RWPE1 (cell line): ENCODE data around the gene KDM5A.
"Not testable (repeated sequence)": the region's sequence is repeated elsewhere in the genome, so short reads cannot be mapped to it uniquely, and the experiment has no call there.

Experiments
- CTCF ChIA-PET: fragments of 350-600 bp; sonication (Branson Sonifier 250); formaldehyde crosslinking; extraction: SDS; loops from one replicate; lab custom pipeline; 2021; lab: Yijun Ruan, JAX
- POLR2A ChIA-PET: fragments of 400-600 bp; formaldehyde crosslinking; extraction: SDS; loops from one replicate; lab custom pipeline; 2020; ENCODE audit warnings: antibody characterized with exemption; ENCODE audit not compliant: low non-redundant PET; lab: Yijun Ruan, JAX
- DNase-seq: peaks from one replicate; pipeline ENCODE4 v3.0.0; 2012; ENCODE audit warnings: low spot score
- H3K27ac ChIP-seq: fragments of 450-650 bp; 2 replicates; pipeline ENCODE4 v1.5.1; 2017
- TF ChIP-seq, protein P1 (sequence below): fragments of 450-650 bp; conservative IDR thresholded peaks from 2 replicates; pipeline ENCODE4 v1.5.1; 2017; ENCODE audit warnings: low read depth, mild to moderate bottlenecking

KDM5A gene

DNA sequence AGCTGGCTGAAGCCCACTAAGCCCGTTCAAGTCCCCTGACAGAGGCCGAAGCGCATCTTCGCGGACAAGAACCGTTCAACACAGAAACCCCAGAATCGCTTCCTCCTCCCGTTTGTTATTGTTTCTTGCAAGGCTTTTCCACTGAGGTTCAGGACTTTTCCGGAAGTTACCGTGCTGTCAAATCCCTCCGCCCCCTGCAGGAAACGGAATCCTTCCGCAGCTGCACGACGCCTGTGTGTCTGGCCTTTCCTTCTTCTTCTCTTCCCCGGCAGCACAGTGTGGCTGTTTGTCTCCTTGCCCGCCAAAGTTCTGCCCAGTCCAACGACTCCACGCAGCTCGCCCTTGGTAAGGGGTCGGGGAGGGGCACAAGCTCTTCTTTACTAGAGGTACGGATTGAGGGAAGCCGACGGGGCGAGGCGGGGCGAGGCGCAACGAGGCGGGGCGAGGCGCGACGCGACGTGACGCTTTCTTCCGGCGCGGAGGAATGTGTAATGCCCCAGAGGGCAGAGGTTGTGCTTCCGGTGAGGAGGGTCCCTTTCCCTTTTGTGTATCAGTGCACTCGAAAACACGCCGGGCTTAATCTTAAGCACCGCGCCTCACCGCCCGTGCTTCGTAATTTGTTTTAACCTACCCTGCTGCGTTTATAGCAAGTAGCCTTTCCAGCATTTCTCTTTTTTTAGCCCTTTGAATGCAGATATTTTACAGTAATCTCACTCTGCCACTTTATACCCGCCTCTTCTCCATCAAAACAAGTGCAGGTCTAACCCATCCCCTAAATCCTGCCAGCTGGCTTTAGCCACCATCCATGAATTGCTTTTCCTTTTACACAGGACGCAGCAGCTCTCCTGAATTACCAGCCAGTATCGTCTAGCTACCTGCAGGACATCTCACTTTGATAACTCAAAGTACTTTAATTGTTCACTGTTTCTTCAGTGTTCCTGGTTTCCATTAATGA lies at the start of gene KDM5A:
Gene KDM5A, minus strand, starts transcription at position 179 of the 955 bp plus-strand sequence. CDS start 229 bp downstream, outside the sequence.
- H3K27ac ChIP-seq, result peak within 1 kb of the TSS; percentile 91
- ChIA-PET POLR2A (interaction anchor here (0.6 to 0.9 kb wide), 2 partner anchors 12 to 624 kb away, joined by 5 to 6 read pairs; partner anchors contain the start of gene CCDC77), CTCF (interaction anchor here (0.7 kb wide), 2 partner anchors 21 to 619 kb away, joined by 3 to 5 read pairs; no protein-coding TSS in a partner anchor)
- TF ChIP-seq, protein P1, sequence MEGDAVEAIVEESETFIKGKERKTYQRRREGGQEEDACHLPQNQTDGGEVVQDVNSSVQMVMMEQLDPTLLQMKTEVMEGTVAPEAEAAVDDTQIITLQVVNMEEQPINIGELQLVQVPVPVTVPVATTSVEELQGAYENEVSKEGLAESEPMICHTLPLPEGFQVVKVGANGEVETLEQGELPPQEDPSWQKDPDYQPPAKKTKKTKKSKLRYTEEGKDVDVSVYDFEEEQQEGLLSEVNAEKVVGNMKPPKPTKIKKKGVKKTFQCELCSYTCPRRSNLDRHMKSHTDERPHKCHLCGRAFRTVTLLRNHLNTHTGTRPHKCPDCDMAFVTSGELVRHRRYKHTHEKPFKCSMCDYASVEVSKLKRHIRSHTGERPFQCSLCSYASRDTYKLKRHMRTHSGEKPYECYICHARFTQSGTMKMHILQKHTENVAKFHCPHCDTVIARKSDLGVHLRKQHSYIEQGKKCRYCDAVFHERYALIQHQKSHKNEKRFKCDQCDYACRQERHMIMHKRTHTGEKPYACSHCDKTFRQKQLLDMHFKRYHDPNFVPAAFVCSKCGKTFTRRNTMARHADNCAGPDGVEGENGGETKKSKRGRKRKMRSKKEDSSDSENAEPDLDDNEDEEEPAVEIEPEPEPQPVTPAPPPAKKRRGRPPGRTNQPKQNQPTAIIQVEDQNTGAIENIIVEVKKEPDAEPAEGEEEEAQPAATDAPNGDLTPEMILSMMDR, result no peak
- peak; percentile 88 for DNase-seq

DNA sequence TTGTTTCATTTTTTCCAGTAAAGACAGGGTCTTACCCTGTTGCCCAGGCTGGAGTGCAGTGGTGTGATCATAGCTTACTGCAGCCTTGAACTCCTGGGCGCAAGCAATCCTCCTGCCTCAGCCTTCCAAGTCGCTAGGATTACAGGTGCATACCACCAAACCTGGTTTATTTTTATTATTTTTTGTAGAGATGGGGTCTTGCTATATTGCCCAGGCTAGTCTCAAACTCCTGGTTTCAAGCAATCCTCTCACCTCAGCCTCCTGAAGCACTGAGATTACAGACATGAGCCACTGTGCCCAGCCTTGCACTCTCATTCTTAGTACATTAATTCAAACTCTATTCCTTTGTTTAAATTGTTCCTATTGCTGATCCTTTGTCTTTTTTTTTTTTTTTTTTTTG lies 46.6 kb upstream of the KDM5A start:
- DNase-seq, POLR2A ChIA-PET, CTCF ChIA-PET, H3K27ac ChIP-seq: not testable (repeated sequence)

DNA sequence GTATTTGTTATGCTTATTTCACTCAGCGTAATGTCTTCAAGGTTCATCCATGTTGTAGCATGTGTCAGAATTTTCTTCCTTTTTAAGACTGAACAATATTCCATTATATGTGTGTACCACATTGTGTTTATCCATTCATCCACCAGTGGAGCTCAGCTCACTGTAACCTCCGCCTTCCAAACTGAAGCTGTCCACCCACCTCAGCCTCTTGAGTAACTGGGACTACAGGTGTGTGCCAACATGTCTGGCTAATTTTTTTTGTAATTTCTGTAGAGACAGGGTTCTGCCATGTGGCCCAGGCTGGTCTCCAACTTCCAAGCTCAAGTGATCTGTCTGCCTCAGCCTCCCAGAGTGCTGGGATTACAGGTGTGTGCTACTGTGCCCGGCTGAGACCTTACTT lies 33.4 kb upstream of the KDM5A start:
- POLR2A ChIA-PET, result no interaction called here
- no peak overlapping the region for H3K27ac ChIP-seq
- TF ChIP-seq, protein P1, result no peak
- DNase-seq, result no peak
- CTCF ChIA-PET, result no interaction called here

DNA sequence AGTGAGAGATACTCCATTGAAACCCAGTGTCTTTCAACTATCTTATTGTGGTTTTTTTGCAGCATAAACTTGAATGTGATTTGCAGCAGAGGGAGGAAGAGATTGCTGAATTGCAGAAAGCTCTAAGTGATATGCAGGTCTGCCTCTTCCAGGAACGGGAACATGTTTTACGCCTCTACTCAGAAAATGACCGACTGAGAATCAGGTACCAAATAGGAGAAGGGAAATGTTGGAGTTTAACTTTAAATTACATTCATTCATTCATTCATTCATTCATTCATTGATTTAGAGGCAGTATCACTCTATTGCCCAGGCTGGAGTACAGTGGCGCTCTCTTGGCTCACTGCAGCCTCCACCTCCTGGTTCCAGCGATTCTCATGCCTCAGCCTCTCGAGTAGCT lies 29.3 kb upstream of the KDM5A start:
- TF ChIP-seq, protein P1, result no peak
- CTCF ChIA-PET, result no interaction called here
- no peak for DNase-seq
- no peak overlapping the region for H3K27ac ChIP-seq
- POLR2A ChIA-PET, result no interaction called here

DNA sequence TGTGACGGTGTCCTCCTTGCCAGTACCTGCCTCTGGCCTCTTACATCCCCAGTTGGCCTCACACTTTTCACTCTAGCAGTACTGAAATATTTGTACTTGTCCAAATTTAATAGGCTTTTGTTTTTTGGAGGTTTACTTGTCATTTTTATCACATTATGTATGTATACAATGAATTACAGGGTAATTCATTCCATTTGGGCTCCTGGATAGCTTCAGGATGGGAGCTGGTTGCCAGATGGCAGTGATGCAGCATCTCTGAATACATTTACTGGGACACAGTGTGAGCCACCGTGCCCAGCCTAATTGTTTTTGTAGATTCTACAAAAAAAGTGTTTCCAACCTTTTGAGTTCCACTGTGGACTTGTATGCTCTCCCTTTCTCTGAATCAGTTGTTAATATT lies 25.7 kb upstream of the KDM5A start:
- no peak for DNase-seq
- ChIA-PET POLR2A (interaction anchor here (0.5 kb wide), 1 partner anchor 523 kb away, joined by 3 read pairs; no protein-coding TSS in a partner anchor), CTCF (interaction anchor here (0.7 kb wide), 1 partner anchor 39 kb away, joined by 3 read pairs; no protein-coding TSS in a partner anchor)
- TF ChIP-seq, protein P1, result no peak
- H3K27ac ChIP-seq, result no peak overlapping the region

DNA sequence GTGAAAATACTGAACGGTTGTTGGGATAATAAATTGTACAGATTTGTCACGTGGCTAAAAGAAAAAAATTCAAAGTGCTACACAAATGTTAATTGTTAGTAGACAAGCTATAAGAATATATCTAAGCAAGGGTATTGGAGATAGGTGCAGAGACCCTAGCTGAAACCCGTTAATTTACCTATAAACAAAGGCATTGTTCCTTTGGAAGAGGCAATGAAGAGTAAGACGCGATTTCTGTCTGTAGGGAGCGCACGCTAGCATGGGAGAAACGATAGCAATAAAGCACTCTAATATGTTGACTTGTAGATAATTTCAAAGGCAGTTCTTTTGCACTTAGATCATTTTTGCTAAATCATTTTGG lies 12.9 kb upstream of the KDM5A start:
- TF ChIP-seq, protein P1, result peak; percentile 25
- ChIA-PET POLR2A (interaction anchor here (0.5 to 2.1 kb wide), 2 partner anchors 13 to 131 kb away, joined by 3 to 6 read pairs; partner anchors contain the start of gene KDM5A), CTCF (interaction anchor here (1.5 kb wide), 1 partner anchor 40 kb away, joined by 3 read pairs; no protein-coding TSS in a partner anchor)
- H3K27ac ChIP-seq, result peak overlapping the region; percentile 76
- no peak for DNase-seq
